ENCODE data around the gene EFNA5.

- no peak for TF ChIP-seq ZFP3 (CRISPR knock-in tag; IDR thresholded peaks at IDR 0.05)
- no peak for TF ChIP-seq GLIS3 (CRISPR knock-in tag; IDR thresholded peaks at IDR 0.05)
- no peak for TF ChIP-seq TOX (CRISPR knock-in tag; IDR thresholded peaks at IDR 0.05; ENCODE audit: borderline replicate concordance)
- TF ChIP-seq CSRNP3 (CRISPR knock-in tag; IDR thresholded peaks at IDR 0.05), result no peak
- TF ChIP-seq POU6F1 (CRISPR knock-in tag; IDR thresholded peaks at IDR 0.05; ENCODE audit: borderline replicate concordance, low read depth), result no peak
- no peak for TF ChIP-seq BACH2 (CRISPR knock-in tag; IDR thresholded peaks at IDR 0.05; ENCODE audit: borderline replicate concordance)
- no peak for TF ChIP-seq PATZ1 (CRISPR knock-in tag; IDR thresholded peaks at IDR 0.05; ENCODE audit: borderline replicate concordance)
- no peak for TF ChIP-seq CSDC2 (CRISPR knock-in tag; IDR thresholded peaks at IDR 0.05)
- TF ChIP-seq TCF4 (CRISPR knock-in tag; IDR thresholded peaks at IDR 0.05; ENCODE audit: borderline replicate concordance), result no peak
- no peak for TF ChIP-seq CREB5 (CRISPR knock-in tag; IDR thresholded peaks at IDR 0.05; ENCODE audit: low read depth)
- no peak for TF ChIP-seq RARB (CRISPR knock-in tag; IDR thresholded peaks at IDR 0.05)
- no peak for TF ChIP-seq ZC3H10 (CRISPR knock-in tag; IDR thresholded peaks at IDR 0.05)
- TF ChIP-seq ESRRG (CRISPR knock-in tag; IDR thresholded peaks at IDR 0.05), result no peak
Measured at GRCh38 chr5:107380654-107381053, 290.1 kb downstream of the EFNA5 start.
